HEK293 (cell line): Measurements from ENCODE around the gene UNC5B.

Source experiments
- CTCF ChIP-seq: fragments of 450-650 bp; formaldehyde crosslinking; IDR thresholded peaks from 2 replicates; pipeline ENCODE4 v1.5.1; 2016; ENCODE audit warnings: missing biosample characterization, missing genetic modification characterization
- GLIS1 ChIP-seq: fragments of 450-650 bp; formaldehyde crosslinking; IDR thresholded peaks from 2 replicates; pipeline ENCODE4 v1.5.1; 2016; ENCODE audit warnings: missing biosample characterization, missing genetic modification characterization
- HOXC10 ChIP-seq: sonication (generic); formaldehyde crosslinking; IDR thresholded peaks from 2 replicates; pipeline ENCODE4 v1.8.1; 2023; ENCODE audit warnings: mild to moderate bottlenecking, missing genetic modification reagents
- TCF7L2 ChIP-seq: IDR thresholded peaks from 2 replicates; pipeline ENCODE4 v1.6.1; 2011; ENCODE audit warnings: low read depth, mild to moderate bottlenecking, inconsistent platforms, low read length, moderate library complexity, borderline replicate concordance
- YY1 ChIP-seq: fragments of 450-650 bp; formaldehyde crosslinking; IDR thresholded peaks from 2 replicates; pipeline ENCODE4 v1.5.1; 2018; ENCODE audit warnings: missing biosample characterization, missing genetic modification characterization
- ZNF23 ChIP-seq: fragments of 450-650 bp; formaldehyde crosslinking; IDR thresholded peaks from 2 replicates; pipeline ENCODE4 v1.5.1; 2016; ENCODE audit warnings: missing biosample characterization, missing genetic modification characterization, borderline replicate concordance
- ZNF274 ChIP-seq, 2 experiments: fragments of 200-500 bp in 1 of 2; fragments of 450-650 bp in 1 of 2; sonication (Bioruptor generic) in 1 of 2; formaldehyde crosslinking in 1 of 2; IDR thresholded peaks; 2 replicates each; pipeline versions ENCODE4 v1.5.1 to v1.6.1; 2014 to 2016; ENCODE audit warnings: borderline replicate concordance in 1 of 2, inconsistent platforms in 1 of 2, low read length in 1 of 2, missing biosample characterization in 1 of 2, missing genetic modification characterization in 1 of 2
- ZNF280C ChIP-seq: fragments of 450-650 bp; formaldehyde crosslinking; IDR thresholded peaks from 2 replicates; pipeline ENCODE4 v1.5.1; 2016; ENCODE audit warnings: missing biosample characterization, missing genetic modification characterization
- ZNF501 ChIP-seq: fragments of 450-650 bp; formaldehyde crosslinking; IDR thresholded peaks from 2 replicates; pipeline ENCODE4 v1.5.1; 2016; ENCODE audit warnings: missing biosample characterization, missing genetic modification characterization
- ZNF558 ChIP-seq: fragments of 450-650 bp; formaldehyde crosslinking; IDR thresholded peaks from 2 replicates; pipeline ENCODE4 v1.5.1; 2016; ENCODE audit warnings: missing biosample characterization, missing genetic modification characterization
- ZNF626 ChIP-seq: fragments of 450-650 bp; sonication (Bioruptor Pico); formaldehyde crosslinking; IDR thresholded peaks from 2 replicates; pipeline ENCODE4 v1.5.1; 2018; ENCODE audit warnings: missing biosample characterization, missing genetic modification characterization, inconsistent platforms
- ZNF639 ChIP-seq: fragments of 450-650 bp; formaldehyde crosslinking; IDR thresholded peaks from 2 replicates; pipeline ENCODE4 v1.5.1; 2016; ENCODE audit warnings: missing biosample characterization, missing genetic modification characterization
- ZNF776 ChIP-seq: fragments of 450-650 bp; formaldehyde crosslinking; IDR thresholded peaks from 2 replicates; pipeline ENCODE4 v1.5.0; 2017; ENCODE audit warnings: missing biosample characterization, missing genetic modification characterization, borderline replicate concordance
- TF ChIP-seq, protein P1 (sequence below): fragments of 450-650 bp; formaldehyde crosslinking; IDR thresholded peaks from 2 replicates; pipeline ENCODE4 v1.5.1; 2016; ENCODE audit warnings: missing biosample characterization, missing genetic modification characterization

- TF ChIP-seq CTCF (tag by site-specific recombination) (0 out of 2 replicates have a peak, but pooled peaks have one; percentile 17), ZNF626 (tag by site-specific recombination) (no peak), ZNF280C (tag by site-specific recombination) (no peak), TCF7L2 (no peak), ZNF501 (no peak), GLIS1 (tag by site-specific recombination) (peak; percentile 80), HOXC10 (CRISPR knock-in tag) (no peak), ZNF639 (tag by site-specific recombination) (no peak), ZNF23 (tag by site-specific recombination) (no peak), ZNF274 (IDR thresholded peaks at IDR 0.05; ENCODE audit: low read length) (no peak), ZNF274 (tag by site-specific recombination; IDR thresholded peaks at IDR 0.05; ENCODE audit: borderline replicate concordance) (no peak), ZNF776 (tag by site-specific recombination) (no peak), YY1 (tag by site-specific recombination) (no peak), ZNF558 (tag by site-specific recombination) (peak; percentile 79; the same call in 1 of the 2 replicates)
- TF ChIP-seq, protein P1, sequence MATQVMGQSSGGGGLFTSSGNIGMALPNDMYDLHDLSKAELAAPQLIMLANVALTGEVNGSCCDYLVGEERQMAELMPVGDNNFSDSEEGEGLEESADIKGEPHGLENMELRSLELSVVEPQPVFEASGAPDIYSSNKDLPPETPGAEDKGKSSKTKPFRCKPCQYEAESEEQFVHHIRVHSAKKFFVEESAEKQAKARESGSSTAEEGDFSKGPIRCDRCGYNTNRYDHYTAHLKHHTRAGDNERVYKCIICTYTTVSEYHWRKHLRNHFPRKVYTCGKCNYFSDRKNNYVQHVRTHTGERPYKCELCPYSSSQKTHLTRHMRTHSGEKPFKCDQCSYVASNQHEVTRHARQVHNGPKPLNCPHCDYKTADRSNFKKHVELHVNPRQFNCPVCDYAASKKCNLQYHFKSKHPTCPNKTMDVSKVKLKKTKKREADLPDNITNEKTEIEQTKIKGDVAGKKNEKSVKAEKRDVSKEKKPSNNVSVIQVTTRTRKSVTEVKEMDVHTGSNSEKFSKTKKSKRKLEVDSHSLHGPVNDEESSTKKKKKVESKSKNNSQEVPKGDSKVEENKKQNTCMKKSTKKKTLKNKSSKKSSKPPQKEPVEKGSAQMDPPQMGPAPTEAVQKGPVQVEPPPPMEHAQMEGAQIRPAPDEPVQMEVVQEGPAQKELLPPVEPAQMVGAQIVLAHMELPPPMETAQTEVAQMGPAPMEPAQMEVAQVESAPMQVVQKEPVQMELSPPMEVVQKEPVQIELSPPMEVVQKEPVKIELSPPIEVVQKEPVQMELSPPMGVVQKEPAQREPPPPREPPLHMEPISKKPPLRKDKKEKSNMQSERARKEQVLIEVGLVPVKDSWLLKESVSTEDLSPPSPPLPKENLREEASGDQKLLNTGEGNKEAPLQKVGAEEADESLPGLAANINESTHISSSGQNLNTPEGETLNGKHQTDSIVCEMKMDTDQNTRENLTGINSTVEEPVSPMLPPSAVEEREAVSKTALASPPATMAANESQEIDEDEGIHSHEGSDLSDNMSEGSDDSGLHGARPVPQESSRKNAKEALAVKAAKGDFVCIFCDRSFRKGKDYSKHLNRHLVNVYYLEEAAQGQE (tag by site-specific recombination), result 0 out of 2 replicates have a peak, but pooled peaks have one; percentile 17
Measured at GRCh38 chr10:71266147-71266917, 54.0 kb downstream of the UNC5B start.
